ENCODE data around the gene SCAANT1.

SCAANT1 gene

GRCh38 chr3:63911873-63912767 is at the start of gene SCAANT1:
SCAANT1 (minus strand) TSS chr3:63912383.
- ATAC-seq (peak; percentile 78), DNase-seq (peak; percentile 82)

DNA sequence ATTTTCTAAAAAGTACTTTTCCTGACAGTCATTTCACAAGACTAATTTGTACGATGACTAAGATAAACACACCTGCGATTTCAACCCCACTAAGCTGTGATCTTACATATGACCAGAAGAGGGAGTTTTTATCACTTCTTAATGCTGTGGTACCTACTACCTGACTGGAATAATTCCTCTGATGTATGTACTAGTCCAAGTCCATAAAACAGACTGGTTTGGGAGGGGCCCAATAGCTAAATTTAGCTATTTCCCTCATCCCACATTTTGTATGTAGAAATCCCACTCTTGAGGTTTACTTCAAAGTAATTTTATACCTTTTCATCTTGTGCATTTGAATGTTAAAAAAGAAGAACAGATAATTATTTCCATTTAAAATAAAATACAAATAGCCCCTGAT is 49.7 kb upstream of the SCAANT1 start:
- no peak for DNase-seq
- peak; percentile 78 for ATAC-seq

GRCh38 chr3:63960048-63960711 is 48.0 kb upstream of the SCAANT1 start:
- DNase-seq (no peak), ATAC-seq (no peak)

DNA sequence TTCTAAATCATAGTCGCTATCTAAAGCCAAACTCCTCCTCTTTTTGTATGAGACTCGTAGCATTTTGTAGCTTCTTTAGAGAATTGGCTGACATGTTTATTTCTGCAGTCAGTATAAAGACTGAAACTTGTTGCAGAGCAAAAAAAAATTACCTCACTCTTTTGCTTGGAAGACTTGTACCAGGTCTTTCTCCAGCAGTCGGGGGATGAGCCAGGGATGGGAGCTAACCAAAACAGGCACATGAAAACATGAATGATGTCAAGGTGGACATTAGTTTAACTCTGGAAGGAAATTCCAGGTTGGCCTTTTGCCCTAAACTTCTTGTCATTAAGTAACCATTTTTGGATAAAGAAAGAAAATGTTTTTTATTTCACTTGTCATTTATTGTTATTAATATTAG is 47.0 kb upstream of the SCAANT1 start:
- DNase-seq, result no peak

GRCh38 chr3:63955830-63956545 is 43.8 kb upstream of the SCAANT1 start:
- ATAC-seq, result no peak
- no peak for DNase-seq

More for the DNA sequence above, 47.0 kb upstream of the SCAANT1 start:
- no peak for ATAC-seq

GRCh38 chr3:63955036-63955650 is 43.0 kb upstream of the SCAANT1 start:
- no peak for DNase-seq
- ATAC-seq, result no peak

DNA sequence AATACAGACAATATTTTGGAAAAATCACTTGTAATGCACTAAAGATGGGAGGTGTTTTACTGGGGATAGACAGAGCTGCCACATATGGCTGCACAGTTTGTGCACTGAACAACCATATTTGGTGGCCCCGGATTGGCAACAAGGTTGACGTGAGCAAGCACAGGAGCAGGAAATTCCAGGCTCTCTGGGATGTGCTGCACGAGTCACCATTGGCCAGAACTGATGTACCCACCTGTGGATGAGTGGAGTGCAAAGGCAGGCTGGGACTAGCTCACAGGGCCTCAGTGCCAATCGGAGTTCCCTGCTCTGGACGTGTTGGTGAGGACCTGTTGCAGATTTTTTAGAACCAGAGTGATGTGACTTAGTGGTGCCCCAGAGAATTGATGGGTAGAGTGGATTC is 42.0 kb upstream of the SCAANT1 start:
- DNase-seq, result no peak
- ATAC-seq, result no peak

GRCh38 chr3:63952248-63952594 is 40.0 kb upstream of the SCAANT1 start:
- ATAC-seq (no peak), DNase-seq (no peak)

DNA sequence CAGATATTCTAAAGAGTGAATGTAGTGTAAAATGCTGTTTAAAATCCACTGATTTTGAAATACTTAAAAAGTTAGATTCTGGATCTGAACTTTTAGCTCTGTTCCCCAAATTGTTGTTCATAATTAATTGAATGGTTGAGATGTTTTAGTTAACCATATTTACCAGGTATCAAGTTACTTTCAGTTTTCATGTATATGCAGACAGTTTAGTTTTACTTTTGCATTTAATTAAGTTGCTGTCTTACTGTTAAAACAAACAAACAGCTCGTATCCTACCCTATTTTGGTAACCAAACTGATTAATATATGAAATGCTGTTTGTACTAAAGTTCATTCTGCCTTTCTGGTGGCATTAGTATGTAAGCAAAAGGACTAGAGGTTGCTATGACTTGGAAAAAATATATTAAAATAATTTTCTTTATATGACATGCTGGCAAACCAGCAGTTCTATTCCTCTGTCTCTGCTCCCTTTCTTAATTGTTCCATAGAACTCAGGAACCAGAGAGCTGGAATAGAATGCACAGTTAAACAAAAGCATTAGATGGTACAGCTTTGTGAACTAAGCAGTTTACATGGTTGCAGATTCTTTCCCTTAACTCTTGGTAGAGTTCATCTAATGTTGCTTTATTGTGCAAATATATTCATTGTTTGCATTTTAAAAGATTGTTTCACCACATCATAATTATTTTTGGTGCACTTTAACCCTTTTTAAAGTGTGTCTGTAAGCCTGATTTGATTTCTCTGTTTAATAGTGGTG is 39.5 kb upstream of the SCAANT1 start:
- no peak for ATAC-seq

GRCh38 chr3:63950698-63951097 is 38.5 kb upstream of the SCAANT1 start:
- ATAC-seq, result no peak
- DNase-seq, result no peak

More for the DNA sequence above, 39.5 kb upstream of the SCAANT1 start:
- no peak for DNase-seq

GRCh38 chr3:63949005-63949404 is 36.8 kb upstream of the SCAANT1 start:
- ATAC-seq (no peak), DNase-seq (no peak)

DNA sequence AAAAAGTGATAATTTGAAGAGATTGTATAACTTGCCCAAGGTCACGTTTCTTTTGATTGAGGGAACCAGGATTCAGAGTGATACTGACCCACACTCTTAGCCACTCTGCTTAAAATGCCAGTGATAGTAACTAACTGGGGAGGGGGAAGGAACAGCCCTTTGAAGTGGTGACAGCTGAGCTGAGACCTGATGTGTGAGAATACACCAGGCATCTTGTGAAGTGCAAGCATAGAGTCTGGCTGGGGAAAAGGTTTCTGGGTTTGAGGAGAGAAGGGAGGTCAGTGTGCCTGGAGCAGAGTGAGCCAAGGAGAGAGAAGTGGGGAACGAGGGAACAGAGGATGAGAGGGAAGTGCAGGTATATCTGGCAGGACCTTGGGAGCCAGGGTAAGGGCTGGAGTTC is 35.4 kb upstream of the SCAANT1 start:
- ATAC-seq, result no peak
- DNase-seq, result no peak

DNA sequence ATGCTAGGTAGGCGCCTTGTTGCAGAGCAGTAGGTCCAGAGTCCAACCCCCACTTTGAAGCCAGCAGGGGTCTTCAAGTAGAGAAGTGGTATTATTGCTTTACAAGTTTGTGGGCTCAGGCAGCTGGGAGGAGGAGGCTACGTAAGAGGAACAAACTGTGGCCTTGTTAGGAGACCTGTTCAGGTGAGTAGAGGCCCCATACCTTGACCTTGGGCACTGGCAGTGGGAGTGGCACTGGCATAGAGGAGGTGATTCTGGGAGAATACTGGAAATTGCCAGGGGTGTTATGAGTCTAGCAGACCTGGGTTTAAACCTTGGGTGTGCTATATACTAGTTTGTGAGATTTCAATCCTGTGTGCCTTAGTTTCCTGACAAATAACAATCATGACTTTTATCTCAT is 34.6 kb upstream of the SCAANT1 start:
- no peak for DNase-seq
- no peak for ATAC-seq

GRCh38 chr3:63945558-63946096 is 33.4 kb upstream of the SCAANT1 start:
- DNase-seq, result no peak
- no peak for ATAC-seq

DNA sequence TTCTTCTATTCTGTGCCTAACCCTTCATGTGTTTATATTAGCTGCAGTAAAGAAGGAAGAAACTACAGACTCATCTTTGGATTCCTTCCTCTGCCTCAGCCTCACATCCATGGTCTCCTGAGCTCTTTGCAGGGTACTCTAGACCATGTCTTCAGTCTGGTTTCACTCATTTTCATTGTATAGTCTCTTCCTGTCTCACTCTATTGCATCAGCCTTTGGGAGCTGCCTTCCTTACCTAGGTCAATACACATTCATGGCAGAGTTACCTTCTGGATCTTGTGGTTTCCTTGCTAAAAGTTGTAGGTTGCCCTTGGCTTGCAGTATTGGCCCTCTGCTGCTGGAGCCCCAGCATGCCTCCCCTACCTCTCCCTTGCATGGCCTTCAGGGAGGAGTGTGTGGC is 31.5 kb upstream of the SCAANT1 start:
- DNase-seq, result no peak
- ATAC-seq, result no peak

GRCh38 chr3:63942528-63942927 is 30.3 kb upstream of the SCAANT1 start:
- no peak for ATAC-seq
- no peak for DNase-seq

GRCh38 chr3:63940389-63940757 is 28.2 kb upstream of the SCAANT1 start:
- no peak for ATAC-seq
- DNase-seq, result no peak

DNA sequence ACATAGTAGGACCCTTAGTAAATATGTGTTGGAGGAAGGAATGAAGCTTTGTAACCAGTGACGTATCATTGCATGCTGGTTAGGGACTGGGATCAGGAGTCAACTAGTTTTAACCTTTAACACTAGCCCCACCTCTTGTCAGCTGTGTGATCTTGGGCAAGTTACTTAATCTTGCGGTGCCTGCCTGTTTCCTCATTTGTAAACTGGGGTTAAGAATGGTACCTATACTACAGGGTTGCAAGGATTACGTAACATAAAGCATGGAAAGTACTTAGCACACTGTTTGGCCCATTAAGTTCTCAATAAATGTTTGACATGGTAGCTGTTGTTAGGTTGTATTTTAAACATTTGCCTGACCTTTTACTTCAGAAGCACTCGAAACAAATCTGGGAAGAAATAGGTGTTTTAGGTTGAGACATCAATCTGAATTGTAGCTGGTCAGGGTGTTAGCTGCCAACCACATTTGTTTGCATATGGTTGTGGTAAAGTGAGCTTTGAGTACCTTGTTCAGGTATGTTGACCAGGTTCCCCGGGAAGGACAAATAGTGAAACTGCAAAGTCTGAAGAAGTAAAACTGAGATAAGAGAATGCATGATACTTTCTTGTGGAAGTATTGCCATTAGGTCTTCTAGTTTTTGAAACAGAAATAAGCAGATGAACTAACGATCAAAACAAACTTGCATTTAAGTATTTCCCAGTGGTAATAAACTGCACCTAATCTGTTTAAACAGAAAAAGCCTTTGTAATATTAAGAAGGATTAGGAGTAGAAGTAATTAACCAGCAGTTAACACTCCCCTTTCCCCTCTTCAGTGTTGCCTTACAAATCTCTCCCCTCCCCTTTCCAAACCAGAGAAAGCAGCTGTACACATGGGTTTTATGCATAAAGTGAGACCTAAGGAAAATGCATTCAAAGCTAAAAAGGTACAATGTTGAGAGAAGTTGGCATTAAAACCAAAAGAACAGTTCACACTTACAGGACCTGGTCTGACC is 25.8 kb upstream of the SCAANT1 start:
- DNase-seq (no peak), ATAC-seq (no peak)

DNA sequence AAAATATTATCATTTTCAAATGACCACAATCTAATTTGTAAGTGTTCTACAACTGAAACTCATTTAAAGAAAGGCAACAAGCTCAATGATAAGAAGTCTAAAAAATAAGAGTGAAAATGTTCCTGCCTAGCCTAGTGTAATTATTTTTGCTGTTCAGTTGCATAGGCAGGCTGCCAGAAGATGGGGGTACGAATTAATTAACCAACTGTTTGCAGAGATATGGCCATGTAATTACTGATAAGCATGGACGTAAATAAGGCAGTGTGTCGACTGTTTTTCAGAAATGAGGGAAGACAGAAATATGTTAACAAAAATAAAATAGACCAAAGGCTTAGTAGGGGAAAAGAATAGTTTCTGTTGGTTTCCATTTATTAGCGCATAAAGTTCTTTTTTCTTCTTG is 24.7 kb upstream of the SCAANT1 start:
- ATAC-seq (no peak), DNase-seq (no peak)

Data from stimulated activated naive CD8-positive, alpha-beta T cell treated with anti-CD3 and anti-CD28 coated beads, Interleukin-15, Interleukin-2, amounts not matched to agents 100 U/mL and 50 U/mL, for 24 hours (primary cell).